AG04449 (cell line): ENCODE data around the gene WWP2.
A peak's percentile ranks its signal among the peaks of the same experiment; 100 is the strongest.

Experiments used
- CTCF ChIA-PET: fragments of 350-600 bp; formaldehyde crosslinking; extraction: SDS; loops from one replicate; lab custom pipeline; 2021; ENCODE audit warnings: antibody characterized with exemption; lab: Yijun Ruan, JAX
- POLR2A ChIA-PET: fragments of 400-600, 350-600 bp; formaldehyde crosslinking; extraction: SDS; loops from one replicate; lab custom pipeline; 2020; ENCODE audit warnings: antibody characterized with exemption, inconsistent platforms; lab: Yijun Ruan, JAX
- DNase-seq: peaks from one replicate; pipeline ENCODE4 v3.0.0-alpha.2; 2010; ENCODE audit warnings: low read depth, low spot score
- H3K4me3 ChIP-seq: 2 replicates; pipeline ENCODE4 v1.5.1; 2011; ENCODE audit warnings: low read depth, mild to moderate bottlenecking, control low read depth, low read length
- TF ChIP-seq, protein P1 (sequence below): IDR thresholded peaks from one replicate; pipeline ENCODE4 v1.5.1; 2011; ENCODE audit warnings: mild to moderate bottlenecking, moderate library complexity, low read length, control low read depth, inconsistent platforms; ENCODE audit not compliant: insufficient read depth; ENCODE audit errors: missing control alignments

WWP2 gene

DNA sequence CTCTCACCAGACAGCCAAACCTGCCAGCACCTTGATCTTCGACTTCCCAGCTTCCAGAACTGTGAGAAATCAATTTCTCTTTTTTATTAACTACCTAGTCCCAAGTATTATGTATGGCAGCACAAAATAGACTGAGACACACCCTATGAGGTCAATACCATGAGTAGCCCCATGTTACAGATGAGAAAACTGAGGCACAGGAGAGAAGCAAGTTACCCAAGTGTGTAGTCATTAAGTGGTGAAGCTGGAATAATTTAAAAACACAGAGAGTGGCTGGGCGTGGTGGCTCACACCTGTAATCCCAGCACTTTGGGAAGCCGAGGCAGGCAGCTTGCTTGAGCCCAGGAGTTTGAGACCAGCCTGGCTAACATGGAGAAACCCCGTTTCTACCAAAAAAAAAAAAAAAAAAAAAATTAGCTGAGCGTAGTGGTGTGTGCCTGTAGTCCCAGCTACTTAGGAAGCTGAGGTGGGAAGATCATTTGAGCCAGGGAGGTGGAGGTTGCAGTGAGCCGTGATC, 40.6 kb upstream of the WWP2 start:
- TF ChIP-seq, protein P1, sequence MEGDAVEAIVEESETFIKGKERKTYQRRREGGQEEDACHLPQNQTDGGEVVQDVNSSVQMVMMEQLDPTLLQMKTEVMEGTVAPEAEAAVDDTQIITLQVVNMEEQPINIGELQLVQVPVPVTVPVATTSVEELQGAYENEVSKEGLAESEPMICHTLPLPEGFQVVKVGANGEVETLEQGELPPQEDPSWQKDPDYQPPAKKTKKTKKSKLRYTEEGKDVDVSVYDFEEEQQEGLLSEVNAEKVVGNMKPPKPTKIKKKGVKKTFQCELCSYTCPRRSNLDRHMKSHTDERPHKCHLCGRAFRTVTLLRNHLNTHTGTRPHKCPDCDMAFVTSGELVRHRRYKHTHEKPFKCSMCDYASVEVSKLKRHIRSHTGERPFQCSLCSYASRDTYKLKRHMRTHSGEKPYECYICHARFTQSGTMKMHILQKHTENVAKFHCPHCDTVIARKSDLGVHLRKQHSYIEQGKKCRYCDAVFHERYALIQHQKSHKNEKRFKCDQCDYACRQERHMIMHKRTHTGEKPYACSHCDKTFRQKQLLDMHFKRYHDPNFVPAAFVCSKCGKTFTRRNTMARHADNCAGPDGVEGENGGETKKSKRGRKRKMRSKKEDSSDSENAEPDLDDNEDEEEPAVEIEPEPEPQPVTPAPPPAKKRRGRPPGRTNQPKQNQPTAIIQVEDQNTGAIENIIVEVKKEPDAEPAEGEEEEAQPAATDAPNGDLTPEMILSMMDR: no peak
- ChIA-PET POLR2A (no interaction called here), CTCF (interaction anchor here (1.6 to 9.6 kb wide), 4 partner anchors 10 to 33 kb away, joined by 3 to 69 read pairs (median 16); partner anchors contain the start of gene NOB1)
- no peak overlapping the region for H3K4me3 ChIP-seq
- no peak for DNase-seq

DNA sequence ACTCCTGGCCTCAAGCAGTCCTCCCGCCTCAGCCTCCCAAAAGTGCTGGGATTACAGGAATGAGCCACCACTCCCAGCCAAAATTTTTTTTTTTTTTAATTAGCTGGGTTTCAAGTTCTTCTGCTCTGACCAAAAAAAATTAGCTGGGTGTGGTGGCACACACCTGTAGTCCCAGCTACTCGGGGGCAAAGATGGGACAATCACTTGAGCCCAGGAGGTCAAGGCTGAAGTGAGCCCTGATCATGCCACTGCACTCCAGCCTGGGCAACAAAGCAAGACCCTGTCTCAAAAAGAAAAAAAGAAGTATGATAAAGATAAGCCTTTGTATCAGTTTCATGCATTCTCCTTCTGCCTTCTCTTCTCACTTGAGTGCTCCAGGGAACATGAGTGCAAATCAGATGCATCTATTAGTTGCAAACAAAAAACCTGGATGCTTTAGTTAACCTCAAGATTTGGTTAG, 37.7 kb upstream of the WWP2 start:
- ChIA-PET CTCF (interaction anchor here (1.1 to 9.6 kb wide), 5 partner anchors 11 to 206 kb away, joined by 3 to 69 read pairs (median 6); partner anchors contain the start of gene NOB1), POLR2A (interaction anchor here (0.6 kb wide), 1 partner anchor 13 kb away, joined by 4 read pairs; no protein-coding TSS in a partner anchor)
- TF ChIP-seq, protein P1: no peak
- DNase-seq: no peak
- peak overlapping the region; percentile 18 for H3K4me3 ChIP-seq

DNA sequence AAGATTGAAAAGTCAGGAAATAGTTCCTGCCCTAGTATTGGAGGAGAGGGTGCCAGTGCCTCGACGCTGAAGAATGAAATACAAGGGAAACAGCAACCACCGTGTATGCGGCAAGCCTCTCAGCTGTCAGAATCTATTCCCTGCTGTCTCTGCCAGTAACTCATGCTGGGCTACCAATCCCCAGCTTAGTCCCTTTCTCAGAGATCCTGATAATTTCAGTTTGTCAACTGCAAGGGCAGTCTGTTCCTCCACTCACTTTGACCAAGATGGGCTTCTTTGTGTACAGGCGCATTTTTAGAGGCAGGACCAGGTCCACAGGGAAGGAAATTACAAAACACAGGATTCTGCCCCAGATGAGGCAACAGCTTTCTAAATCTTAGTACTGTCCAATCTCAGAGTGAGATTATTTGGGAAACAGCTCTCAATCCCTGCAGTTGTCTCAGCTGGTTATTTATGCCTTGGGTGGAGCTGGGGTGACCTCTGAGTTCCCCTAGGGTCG, 37.1 kb upstream of the WWP2 start:
- CTCF ChIA-PET: interaction anchor here (1.1 to 9.6 kb wide), 6 partner anchors 12 to 329 kb away, joined by 3 to 69 read pairs (median 5); partner anchors contain the start of gene NOB1
- TF ChIP-seq, protein P1: no peak
- DNase-seq: no peak
- H3K4me3 ChIP-seq: peak overlapping the region; percentile 68
- POLR2A ChIA-PET: no interaction called here

DNA sequence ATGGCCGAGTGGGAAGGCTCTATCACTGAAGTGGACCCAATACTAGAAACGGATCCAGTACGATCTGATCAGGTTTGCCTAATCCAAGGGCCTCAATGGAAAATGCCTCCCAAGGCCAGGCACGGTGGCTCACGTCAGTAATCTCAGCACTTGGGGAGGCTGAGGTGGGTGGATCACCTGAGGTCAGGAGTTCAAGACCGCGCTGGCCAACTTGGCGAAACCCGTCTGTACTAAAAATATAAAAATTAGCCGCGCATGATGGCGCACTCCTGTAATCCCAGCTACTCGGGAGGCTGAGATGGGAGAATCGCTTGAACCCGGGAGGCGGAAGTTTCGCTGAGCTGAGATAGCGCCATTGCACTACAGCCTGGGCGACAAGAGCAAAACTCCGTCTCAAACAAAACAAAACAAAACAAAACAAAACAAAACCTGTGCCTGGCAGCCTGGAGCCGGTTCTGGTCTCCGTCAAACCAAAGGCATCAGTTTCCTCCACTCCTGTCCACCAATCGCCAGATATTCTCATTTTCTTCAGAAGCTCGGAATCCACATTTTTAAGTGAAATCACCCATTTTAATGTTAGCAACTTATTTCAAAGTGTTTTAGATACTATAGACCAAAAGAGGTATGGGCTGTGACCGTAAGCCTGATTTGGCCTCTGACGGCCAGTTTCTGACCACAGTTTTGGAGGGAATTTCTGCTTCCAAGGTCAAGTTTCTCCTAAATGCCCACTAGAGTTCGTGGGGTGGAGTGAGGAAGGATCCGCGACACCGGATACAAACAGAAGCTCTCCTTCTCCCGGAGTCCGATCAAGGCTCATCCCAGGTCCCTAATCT, 36.4 kb upstream of the WWP2 start:
- TF ChIP-seq, protein P1: no peak
- CTCF ChIA-PET: interaction anchor here (0.7 to 9.6 kb wide), 10 partner anchors 8 to 330 kb away, joined by 3 to 69 read pairs (median 4); partner anchors contain the start of gene NOB1
- POLR2A ChIA-PET: interaction anchor here (0.6 to 3.4 kb wide), 6 partner anchors 8 to 330 kb away, joined by 3 to 11 read pairs (median 4); partner anchors contain the start of gene NOB1
- H3K4me3 ChIP-seq: peak overlapping the region; percentile 68
- no peak for DNase-seq

DNA sequence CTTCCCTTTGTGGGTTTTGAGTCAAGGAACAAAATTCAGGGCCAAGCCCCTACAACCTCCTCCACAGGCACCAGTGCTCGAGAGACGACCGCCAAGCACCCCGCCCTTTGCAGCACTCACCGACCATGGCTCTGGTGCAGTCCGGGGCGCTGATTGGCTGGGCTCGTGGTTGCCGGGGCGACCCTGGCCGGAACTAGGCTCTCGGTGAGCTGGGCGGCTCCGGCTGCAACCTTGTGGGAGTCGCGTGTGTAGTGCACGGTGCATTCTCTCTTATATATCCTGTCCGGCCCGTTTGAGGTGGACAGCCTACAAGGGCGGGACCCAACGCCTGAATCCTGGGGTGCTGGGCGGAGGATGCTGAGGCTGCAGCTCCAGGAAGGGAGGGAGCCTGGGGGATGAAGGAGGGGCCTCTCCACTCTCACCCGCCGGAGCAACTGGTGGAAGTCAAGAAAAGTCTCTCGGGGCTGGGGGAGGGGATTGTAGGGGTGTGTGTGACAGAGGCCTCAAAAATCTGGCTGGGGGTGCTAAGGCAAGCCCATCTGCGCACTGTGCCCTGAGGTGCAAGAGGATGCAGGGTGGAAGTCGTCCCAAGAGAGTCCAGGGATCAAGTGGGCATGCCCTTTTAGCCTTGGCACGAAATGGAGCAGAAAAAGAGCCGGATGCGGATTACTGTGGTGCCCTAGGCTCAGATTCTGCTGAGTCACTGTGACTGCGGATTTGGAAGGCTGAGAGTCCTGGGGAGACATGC, 35.6 kb upstream of the WWP2 start, which contains the start of gene NQO1:
TSS of gene NQO1 (minus strand) at position 248 of the 748 bp plus-strand sequence. CDS start at position 127, 121 bp downstream.
- H3K4me3 ChIP-seq: peak within 1 kb of the TSS; percentile 68
- POLR2A ChIA-PET: interaction anchor here (0.6 to 3.4 kb wide), 8 partner anchors 9 to 331 kb away, joined by 3 to 11 read pairs (median 4); partner anchors contain the start of gene NOB1
- TF ChIP-seq, protein P1: no peak
- CTCF ChIA-PET: interaction anchor here (0.7 to 9.6 kb wide), 6 partner anchors 9 to 328 kb away, joined by 3 to 69 read pairs (median 3); partner anchors contain the start of gene NOB1
- DNase-seq: peak; percentile 75
